CD4-positive, alpha-beta T cell treated with Interferon alpha-2 for 1 hour (primary cell): ENCODE results near the gene LGR4.

Experiments used
- DNase-seq, 2 donors: peaks; one replicate each; pipeline ENCODE4 v3.0.0-alpha.2; 2020 to 2022

Gene LGR4

DNA sequence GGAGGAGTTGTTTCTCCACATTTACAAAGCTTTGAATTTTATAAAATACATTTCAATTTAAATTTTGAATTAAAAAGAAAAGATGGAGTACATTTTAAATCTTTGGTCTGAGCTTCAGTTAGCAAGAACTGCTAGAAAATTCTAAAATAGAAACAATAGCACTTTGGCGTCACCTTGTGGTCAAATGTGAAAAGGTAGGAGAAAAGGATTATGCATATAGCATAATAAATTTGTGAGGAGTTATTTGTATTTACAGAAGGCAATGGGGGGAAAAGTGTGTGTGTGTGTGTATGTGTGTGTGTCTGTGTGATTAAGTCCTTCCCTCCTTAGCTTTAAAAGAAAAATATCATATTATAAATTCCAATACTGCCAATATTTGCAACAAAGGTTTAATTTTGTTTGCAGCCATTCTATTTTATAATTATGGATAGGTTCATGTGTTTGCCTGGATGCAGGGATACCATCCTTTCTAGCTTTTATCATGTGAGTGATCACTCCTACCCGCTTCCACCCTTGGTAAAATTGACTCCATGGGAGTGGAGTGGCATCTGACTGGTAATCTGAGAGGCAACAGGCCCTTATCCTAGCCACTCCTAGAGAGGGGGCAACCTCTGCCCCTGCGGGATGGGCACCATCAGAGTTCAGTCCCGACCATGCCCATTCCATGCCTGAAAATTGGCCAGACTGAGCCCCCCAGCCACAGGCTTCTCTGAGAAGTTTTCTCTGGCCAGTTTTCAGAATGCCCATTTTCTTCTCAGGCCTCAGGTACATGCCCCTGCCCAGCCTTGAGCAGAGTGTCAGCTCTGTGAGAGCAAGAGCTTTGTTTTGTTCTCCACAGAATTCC, 13.6 kb upstream of the LGR4 start:
- peak in 1 of 2 donors; percentile 70 for DNase-seq

DNA sequence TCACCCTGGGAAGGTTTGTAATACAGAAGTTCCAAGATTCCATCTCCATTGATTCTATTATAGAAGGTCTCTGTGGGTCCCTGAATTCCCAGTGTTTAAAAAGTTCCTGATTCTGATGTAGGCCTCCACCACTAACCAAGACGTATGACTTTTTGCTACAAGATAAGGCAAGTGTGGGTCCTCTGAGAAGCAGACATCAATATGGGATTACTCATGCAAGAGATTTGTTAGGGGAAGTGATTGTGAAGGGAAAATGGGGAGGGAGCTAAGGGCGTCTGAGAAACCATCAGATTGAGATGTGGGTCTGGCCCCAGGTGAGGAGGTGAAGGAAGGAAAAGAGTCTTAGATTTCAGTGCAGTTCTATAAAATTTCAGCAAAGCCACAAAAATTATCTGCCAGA, 10.2 kb upstream of the LGR4 start:
- no peak for DNase-seq

DNA sequence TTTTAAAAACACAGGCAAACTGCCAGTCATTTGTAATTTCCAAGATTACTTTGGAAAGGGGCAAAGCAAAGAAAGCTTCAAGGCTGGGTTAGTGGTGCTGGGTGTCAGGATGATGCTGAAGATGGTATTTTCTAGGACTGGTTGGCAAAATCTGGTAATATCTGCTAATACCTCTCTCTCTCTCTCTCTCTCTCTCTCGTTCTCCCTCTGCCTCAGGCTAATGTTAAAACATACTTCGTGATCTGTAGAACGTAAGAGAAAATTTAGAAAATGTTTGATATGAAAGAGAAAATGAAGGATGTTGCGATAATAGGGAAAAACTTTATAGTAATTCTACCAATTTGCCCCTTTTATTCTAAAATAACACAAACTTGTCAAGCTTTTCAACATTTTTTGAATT, 9.4 kb upstream of the LGR4 start:
- no peak for DNase-seq

DNA sequence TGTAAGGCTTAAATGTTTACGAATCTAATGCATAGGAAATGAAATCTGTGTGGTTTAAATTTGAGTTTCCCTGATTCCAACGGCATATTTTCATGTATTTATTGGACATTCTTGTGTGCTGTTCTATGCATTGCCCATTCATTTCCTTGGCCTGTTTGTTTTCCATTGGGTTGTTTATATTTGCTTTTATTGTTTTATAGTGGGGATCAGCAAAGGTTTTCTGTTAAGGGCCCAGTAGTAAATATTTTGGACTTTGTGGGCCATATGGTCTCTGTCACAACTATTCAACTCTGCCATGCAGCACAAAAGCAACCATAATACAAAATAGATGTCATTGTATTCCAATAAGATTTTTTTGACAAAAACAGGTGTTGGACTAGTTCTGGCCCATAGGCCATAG, 5.2 kb upstream of the LGR4 start:
- DNase-seq: no peak

DNA sequence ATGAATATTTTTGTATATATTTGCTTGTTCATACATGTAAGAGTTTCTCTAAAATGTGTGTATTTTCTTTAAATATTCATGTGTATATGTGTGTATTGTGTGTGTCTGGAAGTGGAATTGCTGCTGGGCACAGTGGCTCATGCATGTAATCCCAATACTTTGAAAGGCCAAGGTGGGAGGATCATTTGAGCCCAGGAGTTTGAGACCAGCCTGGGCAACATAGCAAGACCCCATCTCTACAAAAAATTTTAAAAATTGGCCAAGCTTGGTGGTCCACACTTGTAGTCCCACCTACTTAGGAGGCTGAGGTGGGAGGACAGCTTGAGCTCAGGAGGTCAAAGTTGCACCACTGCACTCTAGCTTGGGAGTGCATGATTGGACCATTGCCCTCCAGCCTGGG, 4.7 kb upstream of the LGR4 start:
- no peak for DNase-seq

DNA sequence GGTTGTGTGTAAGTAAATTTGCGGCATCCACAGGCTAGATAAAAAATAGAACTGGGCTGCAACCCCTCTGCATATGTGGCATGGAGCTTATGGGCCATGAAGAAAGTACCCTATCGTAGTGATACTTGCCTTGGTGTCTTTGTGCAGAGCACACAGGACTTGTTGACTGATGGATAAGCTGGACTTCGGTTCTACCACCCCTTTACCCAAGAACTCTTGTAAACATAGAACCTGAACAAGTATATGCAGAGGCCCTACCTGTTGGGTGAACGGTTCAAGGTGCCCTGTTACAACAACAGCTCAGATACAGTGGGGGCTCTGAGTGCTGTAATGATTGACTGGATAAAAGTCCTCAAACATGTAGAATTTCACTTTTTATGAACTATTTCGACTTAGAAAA, 3.0 kb upstream of the LGR4 start:
- DNase-seq: no peak

DNA sequence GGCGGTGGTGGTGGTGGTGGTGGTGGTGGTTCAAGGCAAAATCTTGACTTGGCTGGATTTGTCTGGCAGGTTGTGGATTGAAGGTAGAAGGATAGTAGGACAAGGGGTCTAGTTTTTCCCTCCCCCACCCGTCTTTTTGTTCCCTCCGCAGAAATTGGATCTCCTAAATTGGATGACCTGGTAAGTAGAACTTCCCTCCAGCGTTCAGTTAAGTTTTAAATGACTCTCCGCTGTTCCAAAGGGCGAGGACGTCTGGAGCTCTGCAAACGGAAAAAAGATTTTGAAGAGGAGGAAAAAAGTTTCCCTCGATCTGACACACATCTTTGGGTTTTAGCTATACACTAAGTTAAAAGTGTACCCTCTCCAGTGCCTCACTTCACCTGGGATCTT, 422 bp upstream of the LGR4 start:
- no peak for DNase-seq

DNA sequence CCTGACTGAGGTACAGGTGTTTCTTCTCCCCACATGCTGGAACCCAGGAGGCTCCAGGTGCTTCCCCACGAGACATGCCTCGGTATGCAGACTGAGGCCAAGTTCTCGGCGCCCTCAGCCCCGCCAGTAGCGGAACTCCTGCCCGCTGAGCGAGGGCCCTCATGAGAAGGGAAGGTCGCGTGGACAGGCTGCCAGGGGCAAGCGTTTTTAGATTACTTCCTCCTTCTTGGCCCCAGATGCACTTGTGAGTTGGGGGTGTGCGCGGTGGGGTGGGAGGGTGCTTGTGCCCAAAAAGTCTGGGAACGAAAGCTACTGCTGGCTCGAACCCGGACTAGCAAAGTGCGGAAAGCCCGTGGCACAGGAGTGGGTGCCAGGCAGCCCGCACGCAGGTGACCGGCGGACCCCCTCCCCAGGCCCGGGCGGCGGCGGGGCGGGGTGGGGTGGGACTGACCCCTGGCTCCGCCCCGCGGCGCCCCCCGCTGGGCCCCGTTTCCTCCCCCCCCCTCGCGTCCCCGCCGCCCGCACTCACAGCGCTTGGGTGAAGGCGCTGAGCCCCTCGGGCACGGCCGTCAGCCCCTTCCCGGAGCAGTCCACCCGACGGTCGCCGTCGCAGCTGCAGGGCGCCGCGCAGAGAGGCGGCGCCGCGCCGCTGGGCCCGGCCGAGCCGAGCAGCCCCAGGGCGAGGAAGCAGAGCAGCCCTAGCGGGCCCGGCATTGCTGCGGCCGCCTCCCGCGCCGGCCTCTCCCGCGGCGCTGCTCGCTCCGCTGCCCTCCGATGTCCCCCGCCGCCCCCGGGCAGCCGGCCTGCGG, 797 bp downstream of the LGR4 start:
- DNase-seq: peak; percentile 16 to 25

DNA sequence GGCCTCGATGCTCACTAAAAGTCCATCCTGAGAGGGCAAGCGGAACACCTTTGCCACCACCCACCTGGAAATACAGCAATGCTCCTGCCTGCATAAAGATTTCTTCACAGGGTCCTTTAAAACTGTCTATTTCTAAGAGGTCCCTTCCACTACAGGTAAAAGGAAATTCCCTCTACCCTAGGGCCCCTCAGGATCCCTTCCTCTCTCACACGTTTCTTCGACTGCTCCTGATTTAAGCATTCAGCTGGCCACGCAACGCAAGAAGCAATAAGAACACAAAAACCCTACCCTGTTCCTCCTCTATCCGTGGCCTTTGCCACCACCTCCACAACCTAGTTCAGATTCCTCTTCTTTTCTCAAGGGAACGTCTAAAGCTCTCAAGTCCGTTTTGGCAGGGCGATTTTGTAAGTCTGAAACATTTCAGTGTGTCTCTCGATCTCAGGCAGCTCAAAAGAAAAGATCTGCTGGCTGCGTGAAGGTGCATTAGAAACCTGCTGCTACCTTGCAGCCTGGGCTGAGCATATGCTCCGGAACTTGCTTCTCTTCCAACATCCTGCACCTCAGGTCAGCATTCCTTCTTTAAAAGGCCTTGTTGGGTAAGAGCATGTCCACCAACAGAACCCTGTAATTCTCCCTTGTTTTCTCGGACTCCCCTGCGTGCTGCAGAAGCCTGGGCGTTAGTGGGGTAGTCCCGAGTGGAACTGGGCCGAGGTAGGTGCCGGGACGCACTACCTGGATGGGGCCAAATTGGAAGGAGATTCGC, 1.6 kb downstream of the LGR4 start:
- DNase-seq: no peak

DNA sequence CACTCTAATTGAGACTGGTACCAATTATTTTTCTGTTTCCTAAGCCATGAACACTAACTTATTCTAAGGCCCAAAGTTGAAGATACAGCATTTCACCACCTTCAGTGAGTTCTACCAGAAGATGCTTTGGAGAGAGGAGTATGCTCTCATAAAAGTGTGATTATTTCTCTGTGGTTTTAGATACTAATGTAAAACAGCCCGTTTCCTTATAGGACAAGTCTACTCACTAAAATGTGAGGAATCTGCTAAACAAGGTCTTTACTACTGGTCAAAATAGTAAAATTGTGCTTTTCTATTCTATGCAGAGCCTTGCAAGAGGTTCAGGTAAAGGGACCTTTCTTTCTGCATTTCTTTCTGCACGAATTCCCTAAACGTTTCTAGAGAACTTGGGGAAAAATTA, 2.4 kb downstream of the LGR4 start:
- DNase-seq: no peak

DNA sequence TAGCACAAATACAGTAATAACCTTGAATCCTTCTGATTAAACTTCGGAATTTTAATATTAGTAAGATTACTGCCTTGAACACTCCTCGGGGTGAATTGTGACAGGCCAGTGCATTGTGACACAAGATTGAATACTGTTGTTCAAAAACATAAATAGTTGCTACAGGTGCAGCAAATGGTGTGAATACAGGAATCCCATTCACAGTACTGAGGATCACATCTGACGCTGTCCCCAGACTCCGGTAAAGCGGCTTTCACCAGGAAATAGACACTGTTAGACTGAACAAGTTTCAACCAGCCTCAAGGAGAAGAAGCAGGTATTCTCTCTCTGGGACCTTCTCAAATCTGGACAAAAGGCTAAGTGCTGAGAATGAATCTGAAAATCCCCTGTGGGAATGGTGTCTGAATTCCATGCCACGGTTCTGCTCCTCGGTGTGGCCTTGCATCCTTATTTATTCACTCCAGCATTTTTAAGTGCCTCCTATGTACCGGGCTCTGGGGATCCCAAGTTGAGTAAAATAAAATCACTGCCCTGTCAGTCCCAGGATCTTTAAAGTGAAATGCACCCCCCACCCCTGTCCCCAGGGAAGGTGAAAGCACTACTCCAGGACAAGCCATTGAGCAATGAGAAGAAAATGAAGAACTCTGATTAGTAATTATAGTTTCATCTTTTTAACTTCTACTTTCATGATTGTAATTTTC, 3.4 kb downstream of the LGR4 start:
- no peak for DNase-seq

DNA sequence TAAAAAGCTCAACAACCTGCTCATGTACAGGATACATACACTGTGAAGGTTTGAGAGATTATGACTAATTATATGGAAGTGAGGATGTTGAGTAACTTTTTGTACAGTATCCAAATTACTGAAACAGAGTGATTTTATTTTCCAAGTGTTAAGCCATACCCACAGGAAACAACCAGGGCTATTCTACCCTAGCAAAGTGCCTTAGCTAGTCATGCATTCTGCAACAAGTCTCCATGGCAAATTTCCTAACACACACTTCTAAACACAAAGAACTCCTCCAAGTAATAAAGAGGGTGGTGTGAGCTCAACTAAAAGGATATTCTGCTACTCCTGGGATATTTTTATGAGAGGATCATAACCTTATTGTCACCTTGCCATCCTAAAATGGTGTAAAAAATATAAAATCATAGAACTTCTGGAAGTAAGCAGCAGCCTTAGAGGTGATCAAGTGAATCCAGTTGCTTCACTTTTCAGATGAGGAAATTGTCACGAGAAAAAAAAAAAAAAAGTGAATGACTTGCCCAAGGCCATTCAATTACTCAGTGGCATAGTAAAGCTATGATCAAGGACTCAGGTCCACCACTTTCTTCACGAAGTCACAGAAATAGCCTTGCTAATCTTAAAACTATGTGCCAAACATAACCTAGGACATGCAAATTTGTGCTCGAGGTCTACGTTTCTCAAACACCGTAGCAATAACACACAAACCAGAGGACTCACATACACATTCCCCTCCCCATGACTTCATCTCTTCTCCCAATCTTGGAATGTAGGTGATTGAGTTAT, 4.2 kb downstream of the LGR4 start:
- no peak for DNase-seq

DNA sequence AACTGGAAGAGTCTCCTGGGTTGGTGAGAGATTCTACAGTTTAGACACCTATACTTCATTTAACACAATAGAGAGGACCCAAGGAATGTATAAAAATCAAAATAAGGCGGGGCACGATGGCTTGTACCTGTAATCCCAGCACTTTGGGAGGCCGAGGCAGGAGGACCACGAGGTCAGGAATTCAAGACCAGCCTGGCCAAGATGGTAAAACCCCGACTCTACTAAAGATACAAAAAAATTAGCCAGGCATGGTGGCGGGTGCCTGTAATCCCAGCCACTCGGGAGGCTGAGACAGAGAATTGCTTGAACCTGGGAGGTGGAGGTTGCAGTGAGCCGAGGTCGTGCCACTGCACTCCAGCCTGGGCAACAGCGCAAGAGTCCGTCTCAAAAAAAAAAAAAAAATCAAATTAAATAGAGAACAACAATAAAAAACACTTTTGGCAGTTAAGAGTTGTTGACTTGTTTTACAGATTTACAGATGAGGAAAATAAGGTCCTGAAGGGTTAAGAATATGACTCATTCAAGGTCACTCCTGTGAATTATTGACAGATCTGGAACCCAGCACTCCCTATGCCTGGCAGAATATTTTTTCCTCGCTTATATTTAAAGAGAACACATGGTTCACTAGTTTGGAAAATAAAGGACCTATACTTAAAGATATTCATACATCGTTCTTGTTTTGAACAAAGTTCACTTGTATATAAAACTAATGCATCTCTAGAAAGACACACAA, 5.2 kb downstream of the LGR4 start:
- no peak for DNase-seq

DNA sequence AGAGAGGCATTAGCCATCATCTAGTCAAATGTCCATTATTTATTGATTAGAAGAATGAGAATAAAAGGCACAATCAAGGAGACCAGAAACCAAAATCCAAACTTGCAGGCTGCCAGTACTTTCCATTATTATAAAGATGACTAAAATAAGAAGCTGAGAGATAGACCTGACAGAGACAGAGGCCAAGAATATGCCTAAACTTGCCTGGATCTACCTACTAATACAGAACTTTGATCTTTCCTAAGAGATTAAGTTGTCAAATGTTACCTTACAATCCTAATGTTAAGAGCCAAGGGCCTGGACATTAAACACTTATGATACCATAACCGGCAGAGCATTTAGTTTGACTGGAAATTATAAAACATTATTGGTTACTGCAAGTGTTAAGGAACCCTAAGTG, 6.2 kb downstream of the LGR4 start:
- DNase-seq: no peak

DNA sequence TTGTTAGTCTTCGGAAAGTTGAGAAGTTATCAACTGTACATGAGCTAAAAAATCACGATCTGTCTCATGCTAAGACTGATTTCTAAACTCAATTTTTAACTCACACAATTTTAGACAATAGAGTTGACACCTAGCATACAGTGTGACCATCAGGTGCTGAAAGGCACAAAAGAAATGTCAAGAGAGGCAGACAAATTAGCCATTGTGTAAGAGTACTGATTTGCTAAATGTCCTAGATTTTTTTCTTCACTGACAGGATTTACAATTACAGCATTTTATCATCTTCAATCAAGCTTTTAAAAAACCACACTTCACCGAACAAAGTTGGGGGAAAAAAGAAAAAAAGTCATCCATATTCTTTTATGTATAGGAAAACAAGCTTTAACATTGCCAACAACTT, 7.0 kb downstream of the LGR4 start:
- no peak for DNase-seq

DNA sequence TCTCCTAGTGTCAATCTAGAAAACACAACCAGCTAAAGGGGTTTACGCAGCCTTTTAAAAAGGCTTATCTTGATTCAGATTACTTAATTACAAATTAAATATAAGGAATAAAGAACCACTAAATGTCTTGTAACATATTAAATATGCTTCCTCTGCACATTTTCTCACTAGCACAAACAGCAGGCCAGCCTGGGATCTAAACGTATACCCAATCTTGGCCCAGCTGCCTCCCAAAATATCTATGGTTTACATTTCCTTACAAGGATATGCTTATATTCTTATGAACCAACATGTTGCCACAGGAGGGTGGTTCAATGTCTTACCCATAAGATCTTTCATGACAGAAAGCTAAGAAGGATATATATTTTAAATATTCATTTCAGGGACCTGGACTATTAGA, 7.7 kb downstream of the LGR4 start:
- no peak for DNase-seq

DNA sequence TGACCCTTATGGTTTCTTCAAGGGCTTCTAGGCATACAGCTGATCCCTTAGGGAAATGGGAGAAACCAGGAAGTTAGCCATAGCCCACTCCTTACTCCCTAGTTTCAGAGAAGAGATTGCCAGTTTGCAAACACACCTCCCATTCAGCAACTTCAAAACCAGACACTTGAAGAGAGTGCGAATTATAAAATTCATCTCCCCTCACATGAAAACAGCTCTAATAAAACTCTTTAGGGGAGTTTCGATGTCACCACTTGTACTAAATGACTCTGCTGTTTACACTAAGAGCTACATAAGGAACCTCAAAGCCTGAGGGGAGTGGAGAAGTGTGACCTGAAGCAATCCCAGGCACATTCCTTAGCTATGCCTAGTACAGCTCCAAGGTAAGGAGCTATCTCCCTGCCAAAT, 8.3 kb downstream of the LGR4 start:
- no peak for DNase-seq

DNA sequence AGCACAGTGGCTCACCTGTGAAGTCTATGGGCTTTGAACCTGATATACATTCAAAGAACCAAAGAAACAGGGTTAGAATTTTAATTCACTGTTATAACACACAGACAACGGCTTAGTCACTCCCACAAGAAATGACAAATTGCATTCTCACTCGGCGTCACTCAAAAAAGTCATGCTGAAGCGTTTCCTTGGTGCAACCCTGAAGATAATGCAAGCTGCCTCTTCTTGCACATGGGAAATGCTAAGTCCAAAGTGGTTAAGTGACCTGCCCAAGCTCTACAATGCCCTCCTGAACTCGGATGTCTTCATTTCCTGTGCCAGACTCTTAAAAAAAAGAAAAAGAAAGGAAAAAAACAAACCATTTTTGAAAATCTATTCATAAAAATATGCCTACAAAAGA, 10.0 kb downstream of the LGR4 start:
- no peak for DNase-seq

DNA sequence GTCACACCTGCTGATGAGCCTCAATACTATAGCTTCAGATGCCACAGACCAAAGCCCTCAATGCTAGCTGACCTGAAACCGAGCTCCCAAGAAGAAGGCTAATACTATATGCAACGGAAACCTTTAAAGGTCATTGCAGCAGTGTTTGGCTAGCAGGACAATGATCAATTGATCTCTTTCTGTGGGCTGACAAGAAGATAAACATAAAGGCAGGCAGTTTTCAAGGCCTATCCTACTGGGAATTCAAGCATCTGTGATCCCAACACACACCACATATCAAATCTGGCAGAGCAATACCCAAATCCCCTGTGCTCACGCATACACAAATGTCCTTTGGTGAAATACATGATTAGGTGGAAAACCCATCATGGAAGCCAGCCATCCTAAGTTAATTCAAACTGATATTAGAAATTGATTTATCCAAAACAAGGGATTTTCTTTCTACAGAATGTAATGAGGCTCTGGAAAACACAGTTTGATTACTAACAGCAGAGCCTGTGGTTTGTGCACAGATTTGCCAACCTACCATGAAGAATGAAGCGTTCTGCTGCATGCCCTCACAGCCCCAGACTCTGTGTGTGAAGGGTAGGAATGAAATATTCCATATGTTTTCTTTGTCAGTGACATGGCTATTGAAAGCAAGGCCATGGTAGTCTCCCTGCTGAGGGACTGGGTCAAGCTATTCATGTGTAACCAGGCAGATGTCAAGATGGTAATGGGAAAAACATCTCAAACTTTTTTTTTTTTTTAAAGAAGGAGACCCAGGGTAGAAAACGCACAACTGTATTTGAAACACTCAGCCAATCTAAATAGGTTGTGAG, 12.2 kb downstream of the LGR4 start:
- no peak for DNase-seq

DNA sequence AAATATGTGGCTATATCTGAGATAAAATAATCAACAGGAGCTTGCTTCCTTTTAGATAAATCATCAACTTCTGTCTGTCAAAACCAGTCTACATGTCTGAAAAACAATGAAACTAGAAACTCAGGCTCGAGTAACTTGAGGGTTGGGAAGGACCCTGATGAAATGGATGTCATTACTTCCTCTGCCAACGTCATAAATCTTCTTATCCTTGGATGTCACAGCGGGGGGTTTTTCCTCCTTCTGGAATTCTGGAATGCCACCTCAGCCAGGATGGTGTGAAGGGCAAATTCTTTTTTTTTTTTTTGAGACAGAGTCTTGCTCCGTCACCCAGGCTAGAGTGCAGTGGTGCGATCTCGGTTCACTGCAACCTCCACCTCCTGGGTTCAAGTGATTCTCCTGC, 13.4 kb downstream of the LGR4 start:
- no peak for DNase-seq

DNA sequence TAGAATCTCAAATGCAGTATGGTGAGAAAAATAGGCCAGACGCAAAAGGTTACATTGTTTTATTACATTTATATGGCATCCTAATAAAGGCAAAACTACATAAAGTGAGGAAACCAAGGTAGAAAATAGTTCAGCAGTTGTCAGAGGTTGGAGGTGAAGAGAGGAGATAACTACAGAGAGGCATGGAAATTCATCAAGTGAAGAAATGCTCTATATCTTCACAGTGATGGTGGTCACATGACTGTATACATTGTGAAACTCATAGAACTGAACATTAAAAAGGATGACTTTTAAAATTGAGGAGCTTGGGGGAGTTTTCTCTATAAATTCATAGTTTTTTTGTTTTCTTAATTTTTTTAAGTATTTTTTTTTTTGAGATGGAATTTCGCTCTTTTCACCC, 14.4 kb downstream of the LGR4 start:
- no peak for DNase-seq
